ENCODE measurements around the gene ZNF536.
"Not testable (repeated sequence)": the region's sequence is repeated elsewhere in the genome, so short reads cannot be mapped to it uniquely, and the experiment has no call there.

ZNF536 gene

GRCh38 chr19:30444253-30444671 is 72.1 kb downstream of the ZNF536 start:
- DNase-seq (ENCODE audit: low read depth), result no peak
- H3K4me3 ChIP-seq (ENCODE audit: low read depth, low read length), result no peak overlapping the region
- TF ChIP-seq CTCF (conservative IDR thresholded peaks at IDR 0.05; ENCODE audit: low read depth, low read length), result no peak

DNA sequence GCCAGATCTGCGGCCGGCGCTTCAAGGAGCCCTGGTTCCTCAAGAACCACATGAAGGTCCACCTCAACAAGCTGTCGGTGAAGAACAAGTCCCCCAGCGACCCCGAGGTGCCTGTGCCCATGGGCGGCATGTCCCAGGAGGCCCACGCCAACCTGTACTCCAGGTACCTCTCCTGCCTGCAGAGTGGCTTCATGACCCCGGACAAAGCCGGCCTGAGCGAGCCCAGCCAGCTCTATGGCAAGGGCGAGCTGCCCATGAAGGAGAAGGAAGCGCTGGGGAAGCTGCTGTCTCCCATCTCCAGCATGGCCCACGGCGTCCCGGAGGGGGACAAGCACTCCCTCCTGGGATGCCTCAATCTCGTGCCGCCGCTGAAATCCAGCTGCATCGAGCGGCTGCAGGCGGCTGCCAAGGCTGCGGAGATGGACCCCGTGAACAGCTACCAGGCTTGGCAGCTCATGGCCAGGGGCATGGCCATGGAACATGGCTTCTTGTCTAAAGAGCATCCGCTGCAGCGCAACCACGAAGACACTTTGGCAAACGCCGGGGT is 72.6 kb downstream of the ZNF536 start:
- DNase-seq (ENCODE audit: low read depth), result no peak
- TF ChIP-seq CTCF (conservative IDR thresholded peaks at IDR 0.05; ENCODE audit: low read depth, low read length), result no peak
- no peak overlapping the region for H3K4me3 ChIP-seq (ENCODE audit: low read depth, low read length)

DNA sequence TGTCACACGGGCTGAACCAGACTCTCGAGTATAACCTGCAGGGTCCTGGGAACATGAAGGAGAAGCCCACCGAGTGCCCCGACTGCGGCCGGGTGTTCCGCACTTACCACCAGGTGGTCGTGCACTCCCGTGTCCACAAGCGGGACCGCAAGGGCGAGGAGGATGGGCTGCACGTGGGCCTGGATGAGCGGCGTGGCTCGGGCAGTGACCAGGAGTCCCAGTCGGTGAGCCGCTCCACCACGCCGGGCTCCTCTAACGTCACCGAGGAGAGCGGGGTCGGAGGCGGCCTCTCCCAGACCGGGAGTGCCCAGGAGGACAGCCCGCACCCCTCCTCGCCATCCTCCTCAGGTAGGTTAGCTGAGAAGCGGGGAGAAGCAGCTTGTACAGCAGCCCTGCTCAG is 73.2 kb downstream of the ZNF536 start:
- H3K4me3 ChIP-seq (ENCODE audit: low read depth, low read length), result no peak overlapping the region
- DNase-seq (ENCODE audit: low read depth), result no peak
- TF ChIP-seq CTCF (conservative IDR thresholded peaks at IDR 0.05; ENCODE audit: low read depth, low read length), result no peak

DNA sequence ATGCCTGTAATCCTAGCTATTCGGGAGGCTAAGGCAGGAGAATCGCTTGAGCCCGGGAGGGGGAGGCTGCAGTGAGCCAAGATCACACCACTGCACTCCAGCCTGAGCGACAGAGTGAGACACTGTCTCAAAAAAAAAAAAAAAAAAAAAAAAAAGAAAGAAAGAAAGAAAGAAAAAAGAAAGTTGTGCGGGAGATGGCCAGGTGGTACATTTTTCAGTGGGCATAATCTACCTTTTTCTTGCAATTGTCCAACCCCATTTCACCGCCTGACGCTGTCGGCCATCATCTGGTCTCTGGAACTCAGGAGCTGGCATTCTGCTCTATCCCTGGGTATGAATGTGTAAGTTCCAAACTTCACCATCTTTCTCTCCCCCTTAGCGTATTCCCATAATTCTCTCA is 73.9 kb downstream of the ZNF536 start:
- H3K4me3 ChIP-seq (ENCODE audit: low read depth, low read length); DNase-seq (ENCODE audit: low read depth): not testable (repeated sequence)

GRCh38 chr19:30446850-30447552 is 74.8 kb downstream of the ZNF536 start:
- peak; percentile 1 for DNase-seq (ENCODE audit: low read depth)
- no peak overlapping the region for H3K4me3 ChIP-seq (ENCODE audit: low read depth, low read length)
- no peak for TF ChIP-seq CTCF (conservative IDR thresholded peaks at IDR 0.05; ENCODE audit: low read depth, low read length)

DNA sequence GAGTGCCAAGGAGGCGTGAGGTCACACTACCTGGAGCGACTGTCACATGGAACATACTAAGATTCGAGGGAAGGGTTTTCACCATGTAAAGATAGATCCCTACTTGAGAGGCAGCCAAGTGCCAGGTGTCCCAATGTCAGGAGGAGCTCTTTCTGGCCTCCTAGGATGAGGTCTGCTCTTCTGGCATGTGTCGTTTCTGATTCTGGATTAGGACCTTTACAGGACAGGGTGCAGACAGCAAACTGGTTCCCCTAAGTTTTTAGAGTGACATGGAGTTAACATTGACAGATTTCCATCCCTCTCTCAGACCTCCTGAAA is 75.3 kb downstream of the ZNF536 start:
- no peak overlapping the region for H3K4me3 ChIP-seq (ENCODE audit: low read depth, low read length)
- DNase-seq (ENCODE audit: low read depth), result no peak
- TF ChIP-seq CTCF (conservative IDR thresholded peaks at IDR 0.05; ENCODE audit: low read depth, low read length), result no peak

DNA sequence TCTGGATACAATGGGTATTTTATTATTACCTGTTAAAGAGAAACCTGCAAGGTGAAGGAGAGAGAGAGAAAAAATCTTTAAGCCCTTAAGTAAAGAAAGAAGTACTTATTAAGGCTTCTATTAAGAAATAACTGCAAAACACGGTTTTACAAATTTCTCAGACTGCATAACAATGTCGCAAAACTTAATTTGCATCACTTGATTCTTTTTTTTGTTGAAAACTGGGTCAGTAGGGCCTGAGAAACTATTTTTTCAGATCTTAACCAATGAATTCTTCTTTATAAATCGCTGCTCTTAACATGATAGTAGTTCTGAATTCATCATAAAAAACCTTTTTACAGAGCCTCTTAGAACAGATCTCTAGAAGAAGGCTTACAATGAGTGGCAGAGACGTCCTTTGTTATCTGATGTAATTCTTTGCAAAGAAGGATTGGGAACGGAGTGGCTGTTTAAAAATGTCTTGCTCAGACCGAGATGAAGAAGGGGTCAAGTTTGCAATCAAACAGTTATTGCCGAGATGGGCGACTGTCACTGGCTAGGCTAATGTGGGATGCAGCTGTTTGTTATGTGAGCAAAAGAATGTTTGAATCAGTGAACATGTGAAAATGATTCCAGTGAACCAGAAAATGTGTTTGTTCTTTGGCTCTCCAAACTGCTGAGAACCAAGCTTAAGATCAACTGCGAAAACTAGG is 76.3 kb downstream of the ZNF536 start:
- TF ChIP-seq CTCF (conservative IDR thresholded peaks at IDR 0.05; ENCODE audit: low read depth, low read length), result no peak
- no peak overlapping the region for H3K4me3 ChIP-seq (ENCODE audit: low read depth, low read length)
- no peak for DNase-seq (ENCODE audit: low read depth)
